ENCODE data around the gene KLHDC2. TPM values are rescaled to one million over a fixed set of nuclear protein-coding genes. Genes with fewer than 3 reads are reported as not detected.

KLHDC2 gene
- total and polyA plus RNA-seq, 2 donors (not counting 1 experiment from before 2014, with no cell fraction given), result 43.4 to 60.5 TPM

DNA sequence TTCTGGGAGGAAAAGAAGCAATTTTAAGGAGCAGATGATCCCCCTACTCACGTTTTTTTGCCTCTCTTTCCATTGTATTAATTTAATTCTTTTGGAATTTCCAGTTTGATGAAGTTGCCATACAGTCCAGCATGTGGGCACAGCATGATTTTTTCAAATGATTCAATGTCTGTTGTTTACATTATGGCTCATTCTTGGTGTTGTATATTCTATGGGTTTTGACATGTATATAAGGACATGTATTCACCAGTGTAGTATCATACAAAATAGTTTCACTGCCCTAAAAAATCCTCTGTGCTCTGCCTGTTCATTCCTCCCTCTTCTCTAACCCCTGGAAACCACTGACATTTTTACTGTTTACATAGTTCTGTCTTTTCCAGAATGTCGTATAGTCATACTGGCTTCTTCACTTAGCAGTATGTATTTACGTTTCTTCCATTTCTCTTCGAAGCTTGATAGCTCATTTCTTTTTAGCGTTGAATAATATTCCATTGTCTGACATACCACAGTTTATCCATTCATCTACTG is 13.3 kb upstream of the KLHDC2 start:
- H2AFZ ChIP-seq (ENCODE audit: insufficient read depth, low read depth, low read length, poor library complexity, severe bottlenecking), result no peak overlapping the region
- CTCF ChIA-PET, result no interaction called here
- H3K27me3 Mint-ChIP-seq, result no peaks in the 10 kb centered on the region
- H3K27me3 ChIP-seq (replicated peaks in 1 of 4; ENCODE audit: control extremely low read depth in 1 of 4, control insufficient read depth in 3 of 4, insufficient read depth in 4 of 4, low read length in 3 of 4), result no peaks in the 10 kb centered on the region
- H3K4me1 ChIP-seq (ENCODE audit: control insufficient read depth in 2 of 2, insufficient read depth in 2 of 2, low read length in 2 of 2), result no peaks in the 10 kb centered on the region
- no peak overlapping the region for H3K4me2 ChIP-seq (replicated peaks; ENCODE audit: low read depth, low read length, poor library complexity, severe bottlenecking)
- intact Hi-C loops (cut with micrococcal nuclease), result no loop called here
- H3K27ac Mint-ChIP-seq, result no peak overlapping the region
- H4K20me1 ChIP-seq (ENCODE audit: control insufficient read depth, insufficient read depth, low read length, poor library complexity, severe bottlenecking), result no peaks in the 10 kb centered on the region
- no peaks in the 10 kb centered on the region for H3K79me2 ChIP-seq (ENCODE audit: control insufficient read depth, insufficient read depth, low read length)
- no peaks in the 10 kb centered on the region for H3K4me1 Mint-ChIP-seq
- H3K9me3 ChIP-seq (ENCODE audit: control extremely low read depth in 1 of 3, control insufficient read depth in 2 of 3, insufficient read depth in 1 of 3, low read length in 2 of 3), result no peaks in the 10 kb centered on the region
- ATAC-seq (ENCODE audit: low read depth) (no peak), DNase-seq (no peak)
- POLR2A ChIA-PET, result no interaction called here
- no peak overlapping the region for H3K9ac ChIP-seq (ENCODE audit: low read length)
- H3K27ac ChIP-seq (ENCODE audit: low read length in 2 of 2), result no peak overlapping the region
- TF ChIP-seq, protein P1, sequence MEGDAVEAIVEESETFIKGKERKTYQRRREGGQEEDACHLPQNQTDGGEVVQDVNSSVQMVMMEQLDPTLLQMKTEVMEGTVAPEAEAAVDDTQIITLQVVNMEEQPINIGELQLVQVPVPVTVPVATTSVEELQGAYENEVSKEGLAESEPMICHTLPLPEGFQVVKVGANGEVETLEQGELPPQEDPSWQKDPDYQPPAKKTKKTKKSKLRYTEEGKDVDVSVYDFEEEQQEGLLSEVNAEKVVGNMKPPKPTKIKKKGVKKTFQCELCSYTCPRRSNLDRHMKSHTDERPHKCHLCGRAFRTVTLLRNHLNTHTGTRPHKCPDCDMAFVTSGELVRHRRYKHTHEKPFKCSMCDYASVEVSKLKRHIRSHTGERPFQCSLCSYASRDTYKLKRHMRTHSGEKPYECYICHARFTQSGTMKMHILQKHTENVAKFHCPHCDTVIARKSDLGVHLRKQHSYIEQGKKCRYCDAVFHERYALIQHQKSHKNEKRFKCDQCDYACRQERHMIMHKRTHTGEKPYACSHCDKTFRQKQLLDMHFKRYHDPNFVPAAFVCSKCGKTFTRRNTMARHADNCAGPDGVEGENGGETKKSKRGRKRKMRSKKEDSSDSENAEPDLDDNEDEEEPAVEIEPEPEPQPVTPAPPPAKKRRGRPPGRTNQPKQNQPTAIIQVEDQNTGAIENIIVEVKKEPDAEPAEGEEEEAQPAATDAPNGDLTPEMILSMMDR (IDR thresholded peaks at IDR 0.05), result no peak
- TF ChIP-seq EZH2 (IDR thresholded peaks at IDR 0.05; ENCODE audit: borderline replicate concordance, insufficient read depth, low read depth, low read length, poor library complexity, severe bottlenecking), result no peak
- H3K4me3 ChIP-seq (ENCODE audit: control extremely low read depth in 1 of 5, extremely low read depth in 1 of 5, insufficient read depth in 1 of 5, low read depth in 2 of 5, low read length in 4 of 5), result no peak overlapping the region
- WGBS (ENCODE audit: insufficient coverage), result 100% methylated on average over 1 of the region's 5 CpGs
- no peak overlapping the region for H3K4me3 Mint-ChIP-seq
- H3K9me3 Mint-ChIP-seq (ENCODE audit: insufficient read depth), result peaks cover 3% of the 10 kb centered on the region
- no peaks in the 10 kb centered on the region for H3K36me3 ChIP-seq (replicated peaks in 1 of 2; ENCODE audit: control extremely low read depth in 1 of 2, control insufficient read depth in 1 of 2, extremely low read depth in 1 of 2, insufficient read depth in 2 of 2, low read length in 1 of 2)

DNA sequence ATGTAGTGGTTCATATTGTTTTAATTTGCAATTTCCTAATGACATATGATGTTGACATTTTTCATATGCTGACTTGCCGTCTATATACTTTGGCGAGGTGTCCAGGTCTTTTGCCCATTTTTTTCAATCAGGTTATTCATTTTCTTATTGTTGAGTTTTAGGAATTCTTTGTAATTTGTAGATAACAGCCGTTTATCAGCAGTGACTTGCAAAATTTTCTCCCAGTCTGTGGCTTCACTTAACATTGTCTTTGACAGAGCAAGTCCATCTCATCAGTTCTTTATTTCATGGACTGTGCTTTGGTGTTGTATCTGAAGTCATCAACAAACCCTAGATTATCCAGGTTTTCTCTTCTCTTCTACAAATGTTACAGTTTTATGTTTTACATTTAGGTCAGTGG is 12.6 kb upstream of the KLHDC2 start:
- Histone ChIP-seq H3K4me1 (ENCODE audit: control insufficient read depth in 2 of 2, insufficient read depth in 2 of 2, low read length in 2 of 2) (no peaks in the 10 kb centered on the region), H3K4me2 (replicated peaks; ENCODE audit: low read depth, low read length, poor library complexity, severe bottlenecking) (no peak overlapping the region), H3K27me3 (replicated peaks in 1 of 4; ENCODE audit: control extremely low read depth in 1 of 4, control insufficient read depth in 3 of 4, insufficient read depth in 4 of 4, low read length in 3 of 4) (no peaks in the 10 kb centered on the region), H3K9ac (ENCODE audit: low read length) (no peak overlapping the region), H3K9me3 (ENCODE audit: control extremely low read depth in 1 of 3, control insufficient read depth in 2 of 3, insufficient read depth in 1 of 3, low read length in 2 of 3) (no peaks in the 10 kb centered on the region), H4K20me1 (ENCODE audit: control insufficient read depth, insufficient read depth, low read length, poor library complexity, severe bottlenecking) (no peaks in the 10 kb centered on the region), H3K4me3 (ENCODE audit: control extremely low read depth in 1 of 5, extremely low read depth in 1 of 5, insufficient read depth in 1 of 5, low read depth in 2 of 5, low read length in 4 of 5) (no peak overlapping the region), H3K36me3 (replicated peaks in 1 of 2; ENCODE audit: control extremely low read depth in 1 of 2, control insufficient read depth in 1 of 2, extremely low read depth in 1 of 2, insufficient read depth in 2 of 2, low read length in 1 of 2) (no peaks in the 10 kb centered on the region), H2AFZ (ENCODE audit: insufficient read depth, low read depth, low read length, poor library complexity, severe bottlenecking) (no peak overlapping the region), H3K79me2 (ENCODE audit: control insufficient read depth, insufficient read depth, low read length) (no peaks in the 10 kb centered on the region), H3K27ac (ENCODE audit: low read length in 2 of 2) (no peak overlapping the region)
- no peak for TF ChIP-seq EZH2 (IDR thresholded peaks at IDR 0.05; ENCODE audit: borderline replicate concordance, insufficient read depth, low read depth, low read length, poor library complexity, severe bottlenecking)
- TF ChIP-seq, protein P1 (IDR thresholded peaks at IDR 0.05), result no peak
- DNase-seq (no peak), ATAC-seq (ENCODE audit: low read depth) (no peak)
- Mint-ChIP-seq H3K4me3 (no peak overlapping the region), H3K4me1 (no peaks in the 10 kb centered on the region), H3K27ac (no peak overlapping the region), H3K27me3 (no peaks in the 10 kb centered on the region), H3K9me3 (ENCODE audit: insufficient read depth) (peaks cover 3% of the 10 kb centered on the region)
- CTCF ChIA-PET, result no interaction called here
- intact Hi-C loops (cut with micrococcal nuclease), result no loop called here
- POLR2A ChIA-PET, result no interaction called here
- WGBS (ENCODE audit: insufficient coverage), result no CpG with 5 or more reads among the region's 3 CpGs
